IMR-90 (cell line): ENCODE results near the gene RER1. TPM values are rescaled to one million over a fixed set of nuclear protein-coding genes. Genes with fewer than 3 reads are reported as not detected.

ENCODE experiments used
- ATAC-seq: fragments of 200-7000 bp; cut with Tn5 transposase; 2 replicates; pipeline ENCODE4 v1.9.1; 2020; ENCODE audit warnings: low read depth, mild to moderate bottlenecking, moderate library complexity
- BruUV-seq: library from RNA; stranded (reverse); fragments of 400-500 nt; replicated peaks from 2 replicates; lab custom pipeline; 2021; lab: Mats Ljungman, UMichigan
- CTCF ChIA-PET: fragments of 300-600 bp; formaldehyde crosslinking; extraction: SDS; loops from one replicate; lab custom pipeline; 2021; ENCODE audit warnings: antibody characterized with exemption; lab: Yijun Ruan, JAX
- POLR2A ChIA-PET: fragments of 300-600 bp; sonication (Branson Sonifier 250); formaldehyde crosslinking; loops from one replicate; lab custom pipeline; 2022; ENCODE audit warnings: antibody characterized with exemption; ENCODE audit not compliant: unreplicated experiment; lab: Charles Lee
- DNase-seq: peaks from one replicate; pipeline ENCODE4 v3.0.0; 2013
- H2AFZ ChIP-seq: replicated peaks from 2 replicates; pipeline ENCODE3; 2013; ENCODE audit warnings: low read length, mild to moderate bottlenecking; ENCODE audit not compliant: poor library complexity
- H2AK5ac ChIP-seq: 2 replicates; pipeline ENCODE4 v1.6.1; 2013; ENCODE audit warnings: low read depth, low read length, inconsistent platforms
- H2AK9ac ChIP-seq: replicated peaks from 2 replicates; pipeline ENCODE3; 2013; ENCODE audit warnings: mild to moderate bottlenecking, low read depth, low read length, moderate library complexity; ENCODE audit not compliant: poor library complexity
- H2BK120ac ChIP-seq: 2 replicates; pipeline ENCODE4 v1.6.1; 2013; ENCODE audit warnings: low read depth, low read length, inconsistent platforms
- H2BK15ac ChIP-seq: 3 replicates; pipeline ENCODE4 v1.6.1; 2013; ENCODE audit warnings: low read depth, low read length, inconsistent platforms
- H2BK20ac ChIP-seq: 2 replicates; pipeline ENCODE4 v1.6.1; 2013; ENCODE audit warnings: low read depth, mild to moderate bottlenecking, inconsistent platforms, low read length, moderate library complexity
- H2BK5ac ChIP-seq: 2 replicates; pipeline ENCODE4 v1.6.1; 2013; ENCODE audit warnings: mild to moderate bottlenecking, low read depth, low read length, inconsistent platforms; ENCODE audit not compliant: poor library complexity, severe bottlenecking
- H3K14ac ChIP-seq: replicated peaks from 2 replicates; pipeline ENCODE4 v1.6.1; 2013; ENCODE audit warnings: low read depth, low read length, inconsistent platforms
- H3K18ac ChIP-seq: 2 replicates; pipeline ENCODE4 v1.6.1; 2013; ENCODE audit warnings: low read depth, low read length, control low read depth
- H3K23ac ChIP-seq: 2 replicates; pipeline ENCODE4 v1.6.1; 2013; ENCODE audit warnings: low read depth, low read length, inconsistent platforms
- H3K27ac ChIP-seq: 2 replicates; pipeline ENCODE4 v1.5.1; 2013; ENCODE audit warnings: mild to moderate bottlenecking, control low read depth, low read length; ENCODE audit not compliant: insufficient read depth
- H3K27me3 ChIP-seq: 2 replicates; pipeline ENCODE4 v1.6.1; 2013; ENCODE audit warnings: low read length; ENCODE audit not compliant: control insufficient read depth, insufficient read depth
- H3K36me3 ChIP-seq: 2 replicates; pipeline ENCODE4 v1.6.1; 2013; ENCODE audit warnings: low read length, mixed read lengths; ENCODE audit not compliant: control insufficient read depth, insufficient read depth
- H3K4ac ChIP-seq: 2 replicates; pipeline ENCODE4 v1.6.1; 2013; ENCODE audit warnings: low read depth, low read length, inconsistent platforms
- H3K4me1 ChIP-seq: 2 replicates; pipeline ENCODE4 v1.6.1; 2013; ENCODE audit warnings: low read length, mixed read lengths; ENCODE audit not compliant: control insufficient read depth, insufficient read depth
- H3K4me2 ChIP-seq: 2 replicates; pipeline ENCODE4 v1.6.1; 2013; ENCODE audit warnings: low read depth, mild to moderate bottlenecking, control low read depth, low read length, moderate library complexity
- H3K4me3 ChIP-seq: 2 replicates; pipeline ENCODE4 v1.5.1; 2013; ENCODE audit warnings: low read depth, mild to moderate bottlenecking, control low read depth, low read length, moderate library complexity; ENCODE audit not compliant: insufficient read depth
- H3K56ac ChIP-seq: 2 replicates; pipeline ENCODE4 v1.6.1; 2013; ENCODE audit warnings: low read length, inconsistent platforms; ENCODE audit not compliant: insufficient read depth; ENCODE audit errors: extremely low read depth
- H3K79me1 ChIP-seq, 2 experiments: 2 replicates each; pipeline ENCODE4 v1.6.1; 2013; ENCODE audit warnings: low read length in 2 of 2, inconsistent platforms in 1 of 2, low read depth in 1 of 2
- H3K9ac ChIP-seq: 2 replicates; pipeline ENCODE4 v1.6.1; 2013; ENCODE audit warnings: low read depth, low read length, control low read depth
- H3K9me1 ChIP-seq: 2 replicates; pipeline ENCODE4 v1.6.1; 2013; ENCODE audit warnings: low read length, inconsistent platforms; ENCODE audit not compliant: insufficient read depth
- H3K9me3 ChIP-seq: 2 replicates; pipeline ENCODE4 v1.6.1; 2013; ENCODE audit warnings: low read length; ENCODE audit not compliant: control insufficient read depth, insufficient read depth
- H4K20me1 ChIP-seq: 2 replicates; pipeline ENCODE4 v1.6.1; 2013; ENCODE audit warnings: low read length, inconsistent platforms; ENCODE audit not compliant: insufficient read depth
- H4K5ac ChIP-seq: 2 replicates; pipeline ENCODE4 v1.6.1; 2013; ENCODE audit warnings: mild to moderate bottlenecking, low read depth, low read length, control low read depth
- H4K8ac ChIP-seq, 2 experiments: 2 replicates each; pipeline ENCODE4 v1.6.1; 2013; ENCODE audit warnings: low read depth in 2 of 2, low read length in 2 of 2, control low read depth in 1 of 2, inconsistent platforms in 1 of 2
- H4K91ac ChIP-seq: 2 replicates; pipeline ENCODE4 v1.6.1; 2013; ENCODE audit warnings: low read depth, low read length, inconsistent platforms; ENCODE audit not compliant: insufficient read depth
- BHLHE40 ChIP-seq: fragments of 150-350 bp; IDR thresholded peaks from 2 replicates; pipeline ENCODE4 v1.6.1; 2016; ENCODE audit warnings: mild to moderate bottlenecking, low read depth, low read length
- CHD1 ChIP-seq: IDR thresholded peaks from 2 replicates; pipeline ENCODE4 v1.6.1; 2012; ENCODE audit warnings: low read depth, low read length, improper control_type of control experiment
- POLR2A ChIP-seq: IDR thresholded peaks from 2 replicates; pipeline ENCODE4 v1.6.1; 2012; ENCODE audit warnings: mild to moderate bottlenecking, low read depth, low read length
- WGBS, 2 experiments: methylation state at CpG; one replicate each; pipeline versions ENCODE4 v1.1.5 to v1.1.7; 2013; ENCODE audit warnings: missing lambda C conversion rate in 2 of 2; ENCODE audit not compliant: insufficient read length in 1 of 2; ENCODE audit errors: extremely low coverage in 2 of 2; 5-methylcytosine and 5-hydroxymethylcytosine counted together
- dilution Hi-C: fragments of 300-500 bp; cut with HindIII; formaldehyde crosslinking; loops from one replicate; pipeline ENCODE4 v1.14.3; 2018; ENCODE audit warnings: low sequenced_read_pairs; ENCODE audit not compliant: unreplicated experiment
- in situ Hi-C: fragments of 300-500 bp; cut with MboI; formaldehyde crosslinking; loops from 3 replicates; pipeline ENCODE4 v1.14.3; 2019; ENCODE audit warnings: low sequenced_read_pairs, inconsistent platforms, mixed read lengths
- intact Hi-C: fragments of 100-400 bp; cut with micrococcal nuclease; formaldehyde crosslinking; loops from 2 replicates; pipeline ENCODE4 v1.10.0; 2022
- polyA plus RNA-seq, 3 experiments: library from polyadenylated mRNA; depleted of rRNA; stranded (reverse); fragments of >200 nt; gene quantifications; 2 replicates each; pipeline ENCODE4 v1.2.3, GENCODE V29; 2012; ENCODE audit warnings: low replicate concordance in 1 of 3
- total RNA-seq: library from RNA; depleted of rRNA; stranded (reverse); fragments of >200 nt; gene quantifications from 2 replicates; pipeline ENCODE4 v1.2.3, GENCODE V29; 2012

RER1 gene
- total and polyA plus RNA-seq, 2 of the 4 experiments (the other 2 are of a cell fraction), result 47.1 to 240 TPM

DNA sequence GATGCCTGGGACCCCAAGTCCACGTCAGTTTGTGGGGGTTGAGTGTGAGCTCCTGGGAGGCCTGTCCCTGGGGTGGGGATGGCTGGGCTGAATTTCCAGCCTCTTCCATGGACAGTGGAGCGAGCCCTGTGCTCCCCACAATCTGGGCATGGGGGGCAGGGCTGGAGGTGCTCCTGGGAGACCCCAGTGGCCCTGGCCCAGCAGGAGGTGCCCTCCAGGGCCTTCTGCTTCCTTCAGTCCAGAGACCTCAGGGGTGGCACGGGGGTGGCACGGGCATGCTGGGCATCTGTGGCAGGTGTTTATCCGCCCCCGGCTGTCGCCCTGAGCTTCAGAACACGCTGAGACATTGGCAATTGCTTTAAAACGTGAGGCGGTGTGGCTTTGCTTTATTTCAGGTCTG lies 41.1 kb upstream of the RER1 start:
- no peaks in the 10 kb centered on the region for H4K20me1 ChIP-seq
- no peak overlapping the region for H3K9ac ChIP-seq
- ATAC-seq (no peak), DNase-seq (no peak)
- 69% methylated on average over 2 of the region's 10 CpGs; no CpG with 5 or more reads in 1 of the 2 experiments for WGBS, 2 experiments
- intact Hi-C loops (no loop called here), dilution Hi-C loops (no loop called here), in situ Hi-C loops (loop anchor here (25.0 kb wide), 1 partner anchor 388 kb away; no protein-coding TSS in a partner anchor)
- H3K14ac ChIP-seq, result no peak overlapping the region
- H4K91ac ChIP-seq, result no peak overlapping the region
- no peak overlapping the region for H4K5ac ChIP-seq
- H3K27me3 ChIP-seq, result no peaks in the 10 kb centered on the region
- no peaks in the 10 kb centered on the region for H3K9me1 ChIP-seq
- no peak overlapping the region for H3K4me2 ChIP-seq
- no peak overlapping the region for H2BK15ac ChIP-seq
- H3K4me1 ChIP-seq, result no peaks in the 10 kb centered on the region
- no peak overlapping the region for H2BK5ac ChIP-seq
- ChIA-PET CTCF (interaction anchor here (0.9 kb wide), 1 partner anchor 10 kb away, joined by 3 read pairs; no protein-coding TSS in a partner anchor), POLR2A (no interaction called here)
- no peak overlapping the region for H3K4ac ChIP-seq
- H3K9me3 ChIP-seq, result no peaks in the 10 kb centered on the region
- H3K27ac ChIP-seq, result no peak overlapping the region
- H3K23ac ChIP-seq, result no peak overlapping the region
- H2BK20ac ChIP-seq, result no peak overlapping the region
- H3K18ac ChIP-seq, result no peak overlapping the region
- no peak overlapping the region for H2AK5ac ChIP-seq
- no peak overlapping the region for H3K4me3 ChIP-seq
- TF ChIP-seq CHD1 (no peak), POLR2A (no peak), BHLHE40 (no peak)
- BruUV-seq, result no TSS peak
- no peaks in the 10 kb centered on the region for H3K36me3 ChIP-seq
- no peak overlapping the region for H2BK120ac ChIP-seq
- H2AK9ac ChIP-seq, result no peak overlapping the region
- H2AFZ ChIP-seq, result no peak overlapping the region
- no peak overlapping the region for H3K56ac ChIP-seq
- H4K8ac ChIP-seq, result no peak overlapping the region
- H3K79me1 ChIP-seq, result no peaks in the 10 kb centered on the region
